Small intestine (tissue), 7 donors: Measurements from ENCODE around the gene C9orf78. TPM values are rescaled to one million over a fixed set of nuclear protein-coding genes. Genes with fewer than 3 reads are reported as not detected.
"Not testable (repeated sequence)": the region's sequence is repeated elsewhere in the genome, so short reads cannot be mapped to it uniquely, and the experiment has no call there.

ENCODE experiments used
- DNase-seq, 2 donors: peaks; one replicate each; pipeline versions ENCODE4 v3.0.0 to v3.0.0-alpha.2; 2013
- FAIRE-seq: peaks from 2 replicates; lab custom pipeline; 2012; peaks lifted over from hg19 to GRCh38; lab: Jason Lieb, UNC
- H3K27ac ChIP-seq, 3 donors: one replicate each; pipeline ENCODE4 v1.5.1; 2013; ENCODE audit warnings: low read length in 2 of 3, mild to moderate bottlenecking in 2 of 3, control low read depth in 1 of 3, inconsistent platforms in 1 of 3, low read depth in 1 of 3, moderate library complexity in 1 of 3
- H3K27me3 ChIP-seq, 3 donors: one replicate each; pipeline ENCODE4 v1.6.1; 2013; ENCODE audit warnings: low read length in 3 of 3, inconsistent platforms in 1 of 3; ENCODE audit not compliant: control insufficient read depth in 3 of 3, insufficient read depth in 3 of 3
- H3K36me3 ChIP-seq, 3 donors: one replicate each; pipeline ENCODE4 v1.6.1; 2013; ENCODE audit warnings: low read length in 3 of 3, inconsistent platforms in 1 of 3, low read depth in 1 of 3, mild to moderate bottlenecking in 1 of 3, moderate library complexity in 1 of 3; ENCODE audit not compliant: control insufficient read depth in 3 of 3, insufficient read depth in 2 of 3
- H3K4me1 ChIP-seq, 3 donors: one replicate each; pipeline ENCODE4 v1.6.1; 2013; ENCODE audit warnings: low read length in 2 of 3, inconsistent platforms in 1 of 3, low read depth in 1 of 3, mild to moderate bottlenecking in 1 of 3, moderate library complexity in 1 of 3; ENCODE audit not compliant: control insufficient read depth in 3 of 3, insufficient read depth in 2 of 3
- H3K4me3 ChIP-seq, 3 donors: one replicate each; pipeline ENCODE4 v1.5.1; 2013; ENCODE audit warnings: low read length in 3 of 3, control low read depth in 1 of 3, inconsistent platforms in 1 of 3, low read depth in 1 of 3, mild to moderate bottlenecking in 1 of 3, moderate library complexity in 1 of 3
- H3K9me3 ChIP-seq, 2 donors: one replicate each; pipeline ENCODE4 v1.6.1; 2013; ENCODE audit warnings: low read depth in 1 of 2, low read length in 1 of 2; ENCODE audit not compliant: control insufficient read depth in 2 of 2, insufficient read depth in 1 of 2
- WGBS, 3 donors: extraction: QIAGEN DNeasy Blood & Tissue Kit; methylation state at CpG; one replicate each; pipeline ENCODE4 v1.1.7; 2013; 5-methylcytosine and 5-hydroxymethylcytosine counted together
- polyA plus RNA-seq, 4 donors: library from polyadenylated mRNA; stranded (reverse) in 3 of 4; unstranded in 1 of 4; fragments of 200-250 nt in 3 of 4; fragments of 120-200 nt in 1 of 4; gene quantifications; one replicate each; pipeline versions ENCODE4 v1.2.1 to v1.2.3, GENCODE V29; 2013
- donor health status: healthy with polysubstance abuse.
- donor health status: control.
- donor health status: control.
- donor health status: Bipolar disorder and iron deficiency.
- donor health status: healthy.

C9orf78 gene
- polyA plus RNA-seq, 4 donors, result 50.6 to 62.6 (median 59.4) TPM

GRCh38 chr9:129806061-129806460 is 29.0 kb downstream of the C9orf78 start:
- H3K4me3 ChIP-seq, result no peak overlapping the region
- peaks cover 0 to 47% (median 11%) of the 10 kb centered on the region in 3 donors for H3K36me3 ChIP-seq
- H3K9me3 ChIP-seq, result no peaks in the 10 kb centered on the region
- no peaks in the 10 kb centered on the region for H3K27me3 ChIP-seq
- peak in 1 of 2 donors; percentile 33 for DNase-seq
- 33 to 52% (median 51%) methylated on average over 4 of the region's 4 CpGs for WGBS, 3 donors
- FAIRE-seq, result no peak
- H3K4me1 ChIP-seq, result peaks cover 0 to 34% (median 0%) of the 10 kb centered on the region in 3 donors
- H3K27ac ChIP-seq, result peak overlapping the region in 2 of 3 donors; percentile 22 to 44

GRCh38 chr9:129803676-129804060 is 31.4 kb downstream of the C9orf78 start:
- WGBS, 3 donors, result 0 to 2% (median 1%) methylated on average over 14 of the region's 14 CpGs
- no peak for FAIRE-seq

DNA sequence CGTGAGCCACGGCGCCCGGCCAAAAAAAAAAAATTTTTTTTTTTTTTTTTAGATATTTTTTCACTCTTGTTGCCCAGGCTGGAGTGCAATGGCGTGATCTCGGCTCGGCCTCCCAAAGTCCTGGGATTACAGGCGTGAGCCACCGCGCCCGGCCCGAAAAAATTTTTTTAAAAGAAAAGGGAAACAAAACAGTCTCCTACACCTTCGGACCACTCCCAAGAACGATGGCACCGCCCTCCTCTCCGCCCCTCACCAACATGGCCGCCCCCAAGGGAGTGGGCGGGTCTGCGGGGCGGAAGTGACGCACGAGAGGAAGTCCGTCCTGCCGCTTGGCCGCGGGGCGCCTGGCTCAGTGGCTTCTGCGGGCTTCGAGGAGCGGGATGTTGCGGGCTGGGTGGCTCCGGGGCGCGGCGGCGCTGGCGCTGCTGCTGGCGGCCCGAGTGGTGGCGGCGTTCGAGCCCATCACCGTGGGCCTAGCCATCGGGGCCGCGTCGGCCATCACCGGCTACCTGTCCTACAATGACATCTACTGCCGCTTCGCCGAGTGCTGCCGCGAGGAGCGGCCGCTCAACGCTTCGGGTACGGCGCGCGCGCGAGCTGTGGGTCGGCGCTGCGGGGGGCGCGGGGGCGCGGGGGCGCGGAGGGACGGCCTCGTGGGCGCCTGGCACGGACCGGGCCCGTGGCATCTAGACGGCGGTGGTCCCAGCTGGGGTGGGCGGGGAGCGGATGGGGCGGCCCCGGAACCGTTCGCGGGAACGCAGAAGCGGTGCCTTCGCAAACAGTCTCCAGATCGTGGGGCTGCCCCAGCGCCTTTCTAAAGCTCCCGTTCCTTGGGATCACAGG is 32.0 kb downstream of the C9orf78 start, which contains the start of gene TOR1B:
TSS of gene TOR1B (plus strand) at position 352 of the 843 bp plus-strand sequence. CDS start at position 381, 29 bp downstream.
- Histone ChIP-seq H3K27ac (peak within 1 kb of the TSS; percentile 57 to 84 (median 79)), H3K4me1 (peaks cover 0 to 15% (median 0%) of the 10 kb centered on the region in 3 donors), H3K9me3 (no peaks in the 10 kb centered on the region), H3K27me3 (no peaks in the 10 kb centered on the region), H3K36me3 (peaks cover 0 to 24% (median 0%) of the 10 kb centered on the region in 3 donors), H3K4me3 (peak within 1 kb of the TSS; percentile 61 to 82 (median 76))
- peak; percentile 92 to 97 for DNase-seq
- 0 to 1% (median 0%) methylated on average over 69 to 93 of the region's 93 CpGs for WGBS, 3 donors
- FAIRE-seq, result no peak

More at GRCh38 chr9:129803676-129804060, 31.4 kb downstream of the C9orf78 start:
- no peaks in the 10 kb centered on the region for H3K9me3 ChIP-seq
- H3K4me3 ChIP-seq, result peak overlapping the region; percentile 61 to 82 (median 76)
- H3K36me3 ChIP-seq, result peaks cover 0 to 30% (median 2%) of the 10 kb centered on the region in 3 donors
- peaks cover 0 to 16% (median 0%) of the 10 kb centered on the region in 3 donors for H3K4me1 ChIP-seq
- H3K27ac ChIP-seq, result peak overlapping the region; percentile 41 to 84 (median 65)
- DNase-seq, result peak in 1 of 2 donors; percentile 35
- no peaks in the 10 kb centered on the region for H3K27me3 ChIP-seq

DNA sequence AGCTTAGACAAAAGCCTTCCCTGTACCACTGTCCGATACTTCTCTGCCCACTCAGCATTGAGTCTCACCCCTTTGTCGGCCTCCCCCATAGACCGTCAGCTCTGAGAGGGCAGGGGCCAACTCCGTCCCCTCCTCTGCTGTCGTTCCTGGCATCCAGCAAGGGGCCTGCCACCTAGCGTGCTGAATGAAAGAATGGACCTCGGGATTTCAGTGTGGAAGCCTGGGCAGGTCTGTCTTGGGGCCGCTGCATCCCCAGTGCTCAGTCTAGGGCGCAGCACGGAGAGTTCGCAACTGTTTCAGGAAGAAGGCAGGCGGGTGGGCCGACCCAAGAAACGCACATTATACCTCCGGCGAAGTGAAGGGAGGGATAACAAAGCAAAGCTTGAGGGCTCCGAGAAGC is 33.6 kb downstream of the C9orf78 start:
- no peak for DNase-seq
- no peak for FAIRE-seq
- no peak overlapping the region for H3K4me3 ChIP-seq
- no peak overlapping the region for H3K27ac ChIP-seq
- peaks cover 0 to 10% (median 0%) of the 10 kb centered on the region in 3 donors for H3K36me3 ChIP-seq
- no peaks in the 10 kb centered on the region for H3K9me3 ChIP-seq
- peaks cover 0 to 15% (median 0%) of the 10 kb centered on the region in 3 donors for H3K4me1 ChIP-seq
- WGBS, 3 donors, result 84 to 89% (median 88%) methylated on average over 17 of the region's 17 CpGs
- no peaks in the 10 kb centered on the region for H3K27me3 ChIP-seq

GRCh38 chr9:129798973-129799372 is 36.1 kb downstream of the C9orf78 start:
- Histone ChIP-seq H3K4me3 (no peak overlapping the region), H3K27ac (no peak overlapping the region), H3K4me1 (peaks cover 0 to 2% (median 0%) of the 10 kb centered on the region in 3 donors), H3K27me3 (peaks cover 0 to 9% (median 2%) of the 10 kb centered on the region in 3 donors), H3K36me3 (no peaks in the 10 kb centered on the region), H3K9me3 (no peaks in the 10 kb centered on the region)
- DNase-seq, result no peak
- no peak for FAIRE-seq
- WGBS, 3 donors, result 55 to 66% (median 65%) methylated on average over 6 of the region's 6 CpGs

DNA sequence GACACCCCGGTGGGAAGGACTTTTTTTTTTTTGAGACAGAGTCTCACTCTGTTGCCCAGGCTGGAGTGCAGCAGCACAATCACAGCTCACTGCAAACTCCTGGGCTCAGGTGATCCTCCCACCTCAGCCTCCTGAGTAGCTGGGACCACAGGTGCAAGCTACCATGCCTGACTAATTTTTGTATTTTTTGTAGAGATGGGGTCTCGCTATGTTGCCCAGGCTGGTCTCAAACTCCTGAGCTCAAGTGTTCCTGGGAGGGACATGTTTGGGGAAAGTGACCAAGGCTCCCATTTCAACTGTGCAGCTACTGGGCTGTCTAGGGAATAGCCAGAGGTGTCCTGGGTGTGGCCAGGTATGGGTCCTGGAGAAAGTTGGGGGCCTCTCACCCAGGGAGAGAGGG is 39.0 kb downstream of the C9orf78 start:
- not testable (repeated sequence) for H3K4me1 ChIP-seq, H3K9me3 ChIP-seq, H3K36me3 ChIP-seq, DNase-seq, FAIRE-seq, H3K4me3 ChIP-seq, H3K27ac ChIP-seq
- peaks cover 0 to 12% (median 2%) of the 10 kb centered on the region in 3 donors for H3K27me3 ChIP-seq
- WGBS, 3 donors, result 57 to 82% (median 64%) methylated on average over 2 of the region's 2 CpGs

GRCh38 chr9:129794549-129794948 is 40.5 kb downstream of the C9orf78 start:
- no peak overlapping the region for H3K27ac ChIP-seq
- no peaks in the 10 kb centered on the region for H3K36me3 ChIP-seq
- DNase-seq (no peak), FAIRE-seq (no peak)
- no peak overlapping the region for H3K4me3 ChIP-seq
- peaks cover 0 to 12% (median 2%) of the 10 kb centered on the region in 3 donors for H3K27me3 ChIP-seq
- no peaks in the 10 kb centered on the region for H3K9me3 ChIP-seq
- 86 to 89% (median 87%) methylated on average over 8 of the region's 8 CpGs for WGBS, 3 donors
- no peaks in the 10 kb centered on the region for H3K4me1 ChIP-seq

- FAIRE-seq, result no peak
- WGBS, 3 donors, result 43 to 69% (median 54%) methylated on average over 10 of the region's 10 CpGs
- H3K4me1 ChIP-seq, result no peaks in the 10 kb centered on the region
- no peak overlapping the region for H3K4me3 ChIP-seq
- no peaks in the 10 kb centered on the region for H3K9me3 ChIP-seq
- H3K27ac ChIP-seq, result no peak overlapping the region
- H3K36me3 ChIP-seq, result no peaks in the 10 kb centered on the region
- DNase-seq, result no peak
- peaks cover 0 to 4% (median 2%) of the 10 kb centered on the region in 3 donors for H3K27me3 ChIP-seq
Observed at GRCh38 chr9:129786481-129786880, 48.6 kb downstream of the C9orf78 start.
